IMR-90 (cell line): ENCODE data around the gene TMTC2. TPM values are rescaled to one million over a fixed set of nuclear protein-coding genes. Genes with fewer than 3 reads are reported as not detected.

ENCODE experiments used
- ATAC-seq: fragments of 200-7000 bp; cut with Tn5 transposase; 2 replicates; pipeline ENCODE4 v1.9.1; 2020; ENCODE audit warnings: low read depth, mild to moderate bottlenecking, moderate library complexity
- BruUV-seq: library from RNA; stranded (reverse); fragments of 400-500 nt; replicated peaks from 2 replicates; lab custom pipeline; 2021; lab: Mats Ljungman, UMichigan
- CTCF ChIA-PET: fragments of 300-600 bp; formaldehyde crosslinking; extraction: SDS; loops from one replicate; lab custom pipeline; 2021; ENCODE audit warnings: antibody characterized with exemption; lab: Yijun Ruan, JAX
- POLR2A ChIA-PET: fragments of 300-600 bp; sonication (Branson Sonifier 250); formaldehyde crosslinking; loops from one replicate; lab custom pipeline; 2022; ENCODE audit warnings: antibody characterized with exemption; ENCODE audit not compliant: unreplicated experiment; lab: Charles Lee
- DNase-seq: peaks from one replicate; pipeline ENCODE4 v3.0.0; 2013
- H2AFZ ChIP-seq: replicated peaks from 2 replicates; pipeline ENCODE3; 2013; ENCODE audit warnings: low read length, mild to moderate bottlenecking; ENCODE audit not compliant: poor library complexity
- H2AK5ac ChIP-seq: 2 replicates; pipeline ENCODE4 v1.6.1; 2013; ENCODE audit warnings: low read depth, low read length, inconsistent platforms
- H2AK9ac ChIP-seq: replicated peaks from 2 replicates; pipeline ENCODE3; 2013; ENCODE audit warnings: mild to moderate bottlenecking, low read depth, low read length, moderate library complexity; ENCODE audit not compliant: poor library complexity
- H2BK120ac ChIP-seq: 2 replicates; pipeline ENCODE4 v1.6.1; 2013; ENCODE audit warnings: low read depth, low read length, inconsistent platforms
- H2BK15ac ChIP-seq: 3 replicates; pipeline ENCODE4 v1.6.1; 2013; ENCODE audit warnings: low read depth, low read length, inconsistent platforms
- H2BK20ac ChIP-seq: 2 replicates; pipeline ENCODE4 v1.6.1; 2013; ENCODE audit warnings: low read depth, mild to moderate bottlenecking, inconsistent platforms, low read length, moderate library complexity
- H2BK5ac ChIP-seq: 2 replicates; pipeline ENCODE4 v1.6.1; 2013; ENCODE audit warnings: mild to moderate bottlenecking, low read depth, low read length, inconsistent platforms; ENCODE audit not compliant: poor library complexity, severe bottlenecking
- H3K14ac ChIP-seq: replicated peaks from 2 replicates; pipeline ENCODE4 v1.6.1; 2013; ENCODE audit warnings: low read depth, low read length, inconsistent platforms
- H3K18ac ChIP-seq: 2 replicates; pipeline ENCODE4 v1.6.1; 2013; ENCODE audit warnings: low read depth, low read length, control low read depth
- H3K23ac ChIP-seq: 2 replicates; pipeline ENCODE4 v1.6.1; 2013; ENCODE audit warnings: low read depth, low read length, inconsistent platforms
- H3K27ac ChIP-seq: 2 replicates; pipeline ENCODE4 v1.5.1; 2013; ENCODE audit warnings: mild to moderate bottlenecking, control low read depth, low read length; ENCODE audit not compliant: insufficient read depth
- H3K27me3 ChIP-seq: 2 replicates; pipeline ENCODE4 v1.6.1; 2013; ENCODE audit warnings: low read length; ENCODE audit not compliant: control insufficient read depth, insufficient read depth
- H3K36me3 ChIP-seq: 2 replicates; pipeline ENCODE4 v1.6.1; 2013; ENCODE audit warnings: low read length, mixed read lengths; ENCODE audit not compliant: control insufficient read depth, insufficient read depth
- H3K4ac ChIP-seq: 2 replicates; pipeline ENCODE4 v1.6.1; 2013; ENCODE audit warnings: low read depth, low read length, inconsistent platforms
- H3K4me1 ChIP-seq: 2 replicates; pipeline ENCODE4 v1.6.1; 2013; ENCODE audit warnings: low read length, mixed read lengths; ENCODE audit not compliant: control insufficient read depth, insufficient read depth
- H3K4me2 ChIP-seq: 2 replicates; pipeline ENCODE4 v1.6.1; 2013; ENCODE audit warnings: low read depth, mild to moderate bottlenecking, control low read depth, low read length, moderate library complexity
- H3K4me3 ChIP-seq: 2 replicates; pipeline ENCODE4 v1.5.1; 2013; ENCODE audit warnings: low read depth, mild to moderate bottlenecking, control low read depth, low read length, moderate library complexity; ENCODE audit not compliant: insufficient read depth
- H3K56ac ChIP-seq: 2 replicates; pipeline ENCODE4 v1.6.1; 2013; ENCODE audit warnings: low read length, inconsistent platforms; ENCODE audit not compliant: insufficient read depth; ENCODE audit errors: extremely low read depth
- H3K79me1 ChIP-seq, 2 experiments: 2 replicates each; pipeline ENCODE4 v1.6.1; 2013; ENCODE audit warnings: low read length in 2 of 2, inconsistent platforms in 1 of 2, low read depth in 1 of 2
- H3K9ac ChIP-seq: 2 replicates; pipeline ENCODE4 v1.6.1; 2013; ENCODE audit warnings: low read depth, low read length, control low read depth
- H3K9me1 ChIP-seq: 2 replicates; pipeline ENCODE4 v1.6.1; 2013; ENCODE audit warnings: low read length, inconsistent platforms; ENCODE audit not compliant: insufficient read depth
- H3K9me3 ChIP-seq: 2 replicates; pipeline ENCODE4 v1.6.1; 2013; ENCODE audit warnings: low read length; ENCODE audit not compliant: control insufficient read depth, insufficient read depth
- H4K20me1 ChIP-seq: 2 replicates; pipeline ENCODE4 v1.6.1; 2013; ENCODE audit warnings: low read length, inconsistent platforms; ENCODE audit not compliant: insufficient read depth
- H4K5ac ChIP-seq: 2 replicates; pipeline ENCODE4 v1.6.1; 2013; ENCODE audit warnings: mild to moderate bottlenecking, low read depth, low read length, control low read depth
- H4K8ac ChIP-seq, 2 experiments: 2 replicates each; pipeline ENCODE4 v1.6.1; 2013; ENCODE audit warnings: low read depth in 2 of 2, low read length in 2 of 2, control low read depth in 1 of 2, inconsistent platforms in 1 of 2
- H4K91ac ChIP-seq: 2 replicates; pipeline ENCODE4 v1.6.1; 2013; ENCODE audit warnings: low read depth, low read length, inconsistent platforms; ENCODE audit not compliant: insufficient read depth
- FOS ChIP-seq: fragments of 150-350 bp; IDR thresholded peaks from 2 replicates; pipeline ENCODE4 v1.6.1; 2016; ENCODE audit warnings: low read depth, low read length
- NFE2L2 ChIP-seq: fragments of 150-350 bp; IDR thresholded peaks from 2 replicates; pipeline ENCODE4 v1.6.1; 2016; ENCODE audit warnings: low read depth, mild to moderate bottlenecking, low read length
- POLR2A ChIP-seq: IDR thresholded peaks from 2 replicates; pipeline ENCODE4 v1.6.1; 2012; ENCODE audit warnings: mild to moderate bottlenecking, low read depth, low read length
- WGBS, 2 experiments: methylation state at CpG; one replicate each; pipeline versions ENCODE4 v1.1.5 to v1.1.7; 2013; ENCODE audit warnings: missing lambda C conversion rate in 2 of 2; ENCODE audit not compliant: insufficient read length in 1 of 2; ENCODE audit errors: extremely low coverage in 2 of 2; 5-methylcytosine and 5-hydroxymethylcytosine counted together
- dilution Hi-C: fragments of 300-500 bp; cut with HindIII; formaldehyde crosslinking; loops from one replicate; pipeline ENCODE4 v1.14.3; 2018; ENCODE audit warnings: low sequenced_read_pairs; ENCODE audit not compliant: unreplicated experiment
- in situ Hi-C: fragments of 300-500 bp; cut with MboI; formaldehyde crosslinking; loops from 3 replicates; pipeline ENCODE4 v1.14.3; 2019; ENCODE audit warnings: low sequenced_read_pairs, inconsistent platforms, mixed read lengths
- intact Hi-C: fragments of 100-400 bp; cut with micrococcal nuclease; formaldehyde crosslinking; loops from 2 replicates; pipeline ENCODE4 v1.10.0; 2022
- polyA plus RNA-seq, 3 experiments: library from polyadenylated mRNA; depleted of rRNA; stranded (reverse); fragments of >200 nt; gene quantifications; 2 replicates each; pipeline ENCODE4 v1.2.3, GENCODE V29; 2012; ENCODE audit warnings: low replicate concordance in 1 of 3
- total RNA-seq: library from RNA; depleted of rRNA; stranded (reverse); fragments of >200 nt; gene quantifications from 2 replicates; pipeline ENCODE4 v1.2.3, GENCODE V29; 2012

TMTC2 gene
- total and polyA plus RNA-seq, 2 of the 4 experiments (the other 2 are of a cell fraction), result 0.56 to 1.4 TPM

DNA sequence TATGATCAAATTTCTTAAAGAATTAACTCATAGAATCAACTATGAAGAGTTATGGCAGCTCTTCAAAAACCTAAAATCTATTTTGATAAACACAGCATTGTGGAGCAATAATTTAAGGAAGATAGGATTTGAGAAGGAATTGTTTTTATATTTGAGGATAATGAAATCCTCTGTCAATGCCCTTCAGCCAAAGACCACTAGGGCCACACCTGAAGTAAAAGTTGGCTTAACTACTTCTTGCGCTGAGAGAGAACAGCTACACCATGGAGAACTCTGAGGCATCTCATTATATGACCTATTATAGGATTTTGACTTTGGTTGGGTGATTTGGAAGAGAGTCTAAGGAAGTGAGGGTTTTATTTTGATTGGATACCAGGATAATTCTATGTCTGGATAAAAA, 237.2 kb downstream of the TMTC2 start:
- Histone ChIP-seq H2BK15ac (no peak overlapping the region), H4K20me1 (no peaks in the 10 kb centered on the region), H3K9ac (no peak overlapping the region), H3K36me3 (no peaks in the 10 kb centered on the region), H2BK20ac (no peak overlapping the region), H4K5ac (no peak overlapping the region), H3K23ac (no peak overlapping the region), H3K27ac (no peak overlapping the region), H3K14ac (no peak overlapping the region), H3K56ac (no peak overlapping the region), H2AK9ac (no peak overlapping the region), H2AFZ (no peak overlapping the region), H4K8ac (no peak overlapping the region), H2BK5ac (no peak overlapping the region), H2AK5ac (no peak overlapping the region), H3K4me2 (no peak overlapping the region), H3K4me1 (no peaks in the 10 kb centered on the region), H3K4me3 (no peak overlapping the region), H4K91ac (no peak overlapping the region), H3K79me1 (no peaks in the 10 kb centered on the region), H2BK120ac (no peak overlapping the region), H3K9me3 (no peaks in the 10 kb centered on the region), H3K18ac (no peak overlapping the region), H3K9me1 (no peaks in the 10 kb centered on the region), H3K4ac (no peak overlapping the region), H3K27me3 (no peaks in the 10 kb centered on the region)
- ATAC-seq (no peak), DNase-seq (no peak)
- BruUV-seq, result no TSS peak
- intact Hi-C loops (no loop called here), dilution Hi-C loops (no loop called here), in situ Hi-C loops (no loop called here)
- no CpG with 5 or more reads among the region's 1 CpG for WGBS, 2 experiments
- CTCF ChIA-PET, result no interaction called here
- TF ChIP-seq NFE2L2 (no peak), FOS (no peak), POLR2A (no peak)
- POLR2A ChIA-PET, result no interaction called here
